ENCODE results near the gene KCNB1.
"Not testable (repeated sequence)": the region's sequence is repeated elsewhere in the genome, so short reads cannot be mapped to it uniquely, and the experiment has no call there.

Gene KCNB1

GRCh38 chr20:49415005-49415667 lies 67.3 kb downstream of the KCNB1 start:
- H3K4me1 ChIP-seq (ENCODE audit: insufficient read depth, low read length) = no peaks in the 10 kb centered on the region
- H3K27ac ChIP-seq (ENCODE audit: low read length) = no peak overlapping the region
- no peak overlapping the region for H3K9ac ChIP-seq (ENCODE audit: low read depth, low read length)
- H3K36me3 ChIP-seq (ENCODE audit: insufficient read depth, low read depth, low read length) = no peaks in the 10 kb centered on the region
- no peaks in the 10 kb centered on the region for H3K27me3 ChIP-seq (ENCODE audit: insufficient read depth, low read length)
- no peak overlapping the region for H3K4me3 ChIP-seq (ENCODE audit: low read length)
- no peaks in the 10 kb centered on the region for H3K9me3 ChIP-seq (ENCODE audit: insufficient read depth, low read depth, low read length)

- H3K4me1 ChIP-seq (ENCODE audit: insufficient read depth, low read length) = no peaks in the 10 kb centered on the region
- no peak overlapping the region for H3K9ac ChIP-seq (ENCODE audit: low read depth, low read length)
- H3K27ac ChIP-seq (ENCODE audit: low read length) = no peak overlapping the region
- no peaks in the 10 kb centered on the region for H3K9me3 ChIP-seq (ENCODE audit: insufficient read depth, low read depth, low read length)
- H3K36me3 ChIP-seq (ENCODE audit: insufficient read depth, low read depth, low read length) = no peaks in the 10 kb centered on the region
- no peaks in the 10 kb centered on the region for H3K27me3 ChIP-seq (ENCODE audit: insufficient read depth, low read length)
- no peak overlapping the region for H3K4me3 ChIP-seq (ENCODE audit: low read length)
Measured at GRCh38 chr20:49413677-49414076, 68.8 kb downstream of the KCNB1 start.

- no peaks in the 10 kb centered on the region for H3K4me1 ChIP-seq (ENCODE audit: insufficient read depth, low read length)
- H3K9ac ChIP-seq (ENCODE audit: low read depth, low read length) = no peak overlapping the region
- no peak overlapping the region for H3K4me3 ChIP-seq (ENCODE audit: low read length)
- no peaks in the 10 kb centered on the region for H3K36me3 ChIP-seq (ENCODE audit: insufficient read depth, low read depth, low read length)
- no peak overlapping the region for H3K27ac ChIP-seq (ENCODE audit: low read length)
- H3K9me3 ChIP-seq (ENCODE audit: insufficient read depth, low read depth, low read length) = no peaks in the 10 kb centered on the region
- no peaks in the 10 kb centered on the region for H3K27me3 ChIP-seq (ENCODE audit: insufficient read depth, low read length)
Measured at GRCh38 chr20:49412953-49413352, 69.5 kb downstream of the KCNB1 start.

GRCh38 chr20:49412254-49412653 lies 70.2 kb downstream of the KCNB1 start:
- Histone ChIP-seq H3K27ac (ENCODE audit: low read length) (no peak overlapping the region), H3K4me1 (ENCODE audit: insufficient read depth, low read length) (no peaks in the 10 kb centered on the region), H3K27me3 (ENCODE audit: insufficient read depth, low read length) (no peaks in the 10 kb centered on the region), H3K9ac (ENCODE audit: low read depth, low read length) (no peak overlapping the region), H3K9me3 (ENCODE audit: insufficient read depth, low read depth, low read length) (no peaks in the 10 kb centered on the region), H3K4me3 (ENCODE audit: low read length) (no peak overlapping the region), H3K36me3 (ENCODE audit: insufficient read depth, low read depth, low read length) (no peaks in the 10 kb centered on the region)

GRCh38 chr20:49411221-49411925 lies 71.1 kb downstream of the KCNB1 start:
- Histone ChIP-seq H3K4me3 (ENCODE audit: low read length) (no peak overlapping the region), H3K27me3 (ENCODE audit: insufficient read depth, low read length) (no peaks in the 10 kb centered on the region), H3K9me3 (ENCODE audit: insufficient read depth, low read depth, low read length) (no peaks in the 10 kb centered on the region), H3K4me1 (ENCODE audit: insufficient read depth, low read length) (no peaks in the 10 kb centered on the region), H3K36me3 (ENCODE audit: insufficient read depth, low read depth, low read length) (no peaks in the 10 kb centered on the region), H3K9ac (ENCODE audit: low read depth, low read length) (no peak overlapping the region), H3K27ac (ENCODE audit: low read length) (no peak overlapping the region)

GRCh38 chr20:49409975-49410621 lies 72.4 kb downstream of the KCNB1 start:
- H3K9ac ChIP-seq (ENCODE audit: low read depth, low read length); H3K36me3 ChIP-seq (ENCODE audit: insufficient read depth, low read depth, low read length); H3K4me1 ChIP-seq (ENCODE audit: insufficient read depth, low read length); H3K27me3 ChIP-seq (ENCODE audit: insufficient read depth, low read length); H3K27ac ChIP-seq (ENCODE audit: low read length); H3K9me3 ChIP-seq (ENCODE audit: insufficient read depth, low read depth, low read length); H3K4me3 ChIP-seq (ENCODE audit: low read length): not testable (repeated sequence)

GRCh38 chr20:49409302-49409974 lies 73.0 kb downstream of the KCNB1 start:
- Histone ChIP-seq H3K9ac (ENCODE audit: low read depth, low read length) (no peak overlapping the region), H3K27me3 (ENCODE audit: insufficient read depth, low read length) (no peaks in the 10 kb centered on the region), H3K27ac (ENCODE audit: low read length) (no peak overlapping the region), H3K4me3 (ENCODE audit: low read length) (no peak overlapping the region), H3K9me3 (ENCODE audit: insufficient read depth, low read depth, low read length) (no peaks in the 10 kb centered on the region), H3K4me1 (ENCODE audit: insufficient read depth, low read length) (no peaks in the 10 kb centered on the region; the same call in 1 of the 2 replicates), H3K36me3 (ENCODE audit: insufficient read depth, low read depth, low read length) (no peaks in the 10 kb centered on the region)

- Histone ChIP-seq H3K4me1 (ENCODE audit: insufficient read depth, low read length) (no peaks in the 10 kb centered on the region; the same call in 1 of the 2 replicates), H3K27me3 (ENCODE audit: insufficient read depth, low read length) (no peaks in the 10 kb centered on the region), H3K36me3 (ENCODE audit: insufficient read depth, low read depth, low read length) (no peaks in the 10 kb centered on the region), H3K27ac (ENCODE audit: low read length) (no peak overlapping the region), H3K9ac (ENCODE audit: low read depth, low read length) (no peak overlapping the region), H3K9me3 (ENCODE audit: insufficient read depth, low read depth, low read length) (no peaks in the 10 kb centered on the region), H3K4me3 (ENCODE audit: low read length) (no peak overlapping the region)
Measured at GRCh38 chr20:49408509-49409104, 73.9 kb downstream of the KCNB1 start.

GRCh38 chr20:49406666-49407065 lies 75.8 kb downstream of the KCNB1 start:
- no peak overlapping the region for H3K4me3 ChIP-seq (ENCODE audit: low read length)
- H3K9me3 ChIP-seq (ENCODE audit: insufficient read depth, low read depth, low read length) = no peaks in the 10 kb centered on the region
- H3K36me3 ChIP-seq (ENCODE audit: insufficient read depth, low read depth, low read length) = no peaks in the 10 kb centered on the region
- no peaks in the 10 kb centered on the region for H3K27me3 ChIP-seq (ENCODE audit: insufficient read depth, low read length)
- H3K4me1 ChIP-seq (ENCODE audit: insufficient read depth, low read length) = no peaks in the 10 kb centered on the region; the same call in 1 of the 2 replicates
- no peak overlapping the region for H3K9ac ChIP-seq (ENCODE audit: low read depth, low read length)
- no peak overlapping the region for H3K27ac ChIP-seq (ENCODE audit: low read length)

- Histone ChIP-seq H3K4me3 (ENCODE audit: low read length) (no peak overlapping the region), H3K27ac (ENCODE audit: low read length) (no peak overlapping the region), H3K4me1 (ENCODE audit: insufficient read depth, low read length) (no peaks in the 10 kb centered on the region; the same call in 1 of the 2 replicates), H3K9ac (ENCODE audit: low read depth, low read length) (no peak overlapping the region), H3K9me3 (ENCODE audit: insufficient read depth, low read depth, low read length) (no peaks in the 10 kb centered on the region), H3K27me3 (ENCODE audit: insufficient read depth, low read length) (no peaks in the 10 kb centered on the region), H3K36me3 (ENCODE audit: insufficient read depth, low read depth, low read length) (no peaks in the 10 kb centered on the region)
Measured at GRCh38 chr20:49405696-49406095, 76.8 kb downstream of the KCNB1 start.

- Histone ChIP-seq H3K9ac (ENCODE audit: low read depth, low read length) (no peak overlapping the region), H3K27me3 (ENCODE audit: insufficient read depth, low read length) (no peaks in the 10 kb centered on the region), H3K4me3 (ENCODE audit: low read length) (no peak overlapping the region), H3K27ac (ENCODE audit: low read length) (no peak overlapping the region), H3K9me3 (ENCODE audit: insufficient read depth, low read depth, low read length) (no peaks in the 10 kb centered on the region), H3K4me1 (ENCODE audit: insufficient read depth, low read length) (no peaks in the 10 kb centered on the region; the same call in 1 of the 2 replicates), H3K36me3 (ENCODE audit: insufficient read depth, low read depth, low read length) (no peaks in the 10 kb centered on the region)
Measured at GRCh38 chr20:49405062-49405683, 77.3 kb downstream of the KCNB1 start.

Data from iPS-20b (cell line).